Amygdala (tissue), 56 donors: Measurements from ENCODE around the gene PTTG1.

ENCODE experiments used
- DNase-seq, 56 donors: peaks; one replicate each; lab custom pipeline; 2025; lab: John Stamatoyannopoulos, UW

PTTG1 gene

DNA sequence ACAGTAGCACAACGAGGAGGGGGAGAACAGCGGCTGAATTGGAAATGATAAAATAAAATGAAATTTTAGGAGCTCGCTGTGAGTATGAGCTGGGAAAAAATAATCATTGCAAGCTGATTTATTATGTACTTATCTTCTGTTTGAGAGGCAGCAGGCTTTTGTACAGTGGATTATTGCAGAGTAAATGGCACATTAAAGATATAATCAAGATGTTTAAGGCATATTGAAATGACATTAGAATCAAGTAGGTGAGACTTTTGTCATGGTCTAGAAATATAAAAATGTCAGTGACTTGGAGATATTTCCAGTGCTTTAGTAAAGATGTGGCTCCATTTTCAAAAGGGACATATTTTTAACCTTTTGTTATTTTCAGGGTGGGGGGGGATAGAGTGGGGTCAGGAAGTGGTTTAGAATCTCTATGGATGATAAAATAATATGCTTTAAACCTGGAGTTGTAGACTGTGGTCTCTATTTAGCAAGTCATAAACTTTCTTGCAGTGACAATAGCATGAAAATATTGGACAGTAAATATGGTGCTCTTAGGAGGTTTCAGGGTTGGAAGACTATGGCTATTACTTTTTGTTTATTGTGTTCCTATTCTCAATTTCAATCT is 46.8 kb downstream of the PTTG1 start:
- DNase-seq, result no peak

DNA sequence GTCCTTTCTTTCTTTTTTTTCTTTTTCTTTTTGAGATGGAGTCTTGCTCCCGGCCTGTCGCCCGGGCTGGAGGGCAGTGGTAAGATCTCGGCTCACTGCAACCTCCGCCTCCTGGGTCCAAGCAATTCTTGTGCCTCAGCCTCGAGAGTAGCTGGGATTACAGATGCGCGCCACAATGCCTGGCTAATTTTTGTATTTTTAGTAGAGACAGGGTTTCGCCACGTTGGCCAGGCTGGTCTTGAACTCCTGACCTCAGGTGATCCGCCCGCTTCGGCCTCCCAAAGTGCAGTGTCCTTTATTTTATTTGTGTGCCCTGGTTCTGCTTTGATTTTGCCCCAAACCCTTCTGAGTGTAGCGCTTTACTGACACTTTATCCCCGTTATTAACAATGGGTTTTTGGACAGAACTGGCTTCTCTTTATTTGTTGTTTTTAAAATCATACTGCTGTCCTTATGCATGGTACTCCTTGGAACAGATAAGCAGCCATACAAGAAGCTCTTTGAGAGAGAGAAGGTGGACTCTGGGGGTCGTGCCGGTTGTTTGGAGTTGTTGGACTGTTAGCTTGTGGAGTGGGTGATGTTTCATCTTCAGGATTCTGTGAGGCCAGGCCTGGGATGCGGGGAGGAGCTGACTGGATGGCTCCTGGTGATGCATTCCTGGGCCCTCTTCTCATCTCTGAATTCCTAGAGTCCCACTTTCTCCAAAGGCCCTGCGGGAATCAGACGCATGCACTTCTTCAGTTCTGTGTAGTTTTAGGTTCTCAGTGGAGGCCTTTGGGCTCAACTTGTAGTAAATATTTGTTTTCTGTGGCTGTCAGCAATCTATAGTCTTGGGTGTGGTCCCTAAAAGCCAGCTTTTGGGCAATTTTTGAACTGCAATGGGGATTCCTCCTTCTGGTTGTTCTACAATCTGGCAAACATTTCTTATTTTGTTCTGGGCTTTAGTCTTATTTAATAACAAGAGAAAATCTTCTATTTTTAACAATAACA is 47.8 kb downstream of the PTTG1 start:
- DNase-seq, result no peak

DNA sequence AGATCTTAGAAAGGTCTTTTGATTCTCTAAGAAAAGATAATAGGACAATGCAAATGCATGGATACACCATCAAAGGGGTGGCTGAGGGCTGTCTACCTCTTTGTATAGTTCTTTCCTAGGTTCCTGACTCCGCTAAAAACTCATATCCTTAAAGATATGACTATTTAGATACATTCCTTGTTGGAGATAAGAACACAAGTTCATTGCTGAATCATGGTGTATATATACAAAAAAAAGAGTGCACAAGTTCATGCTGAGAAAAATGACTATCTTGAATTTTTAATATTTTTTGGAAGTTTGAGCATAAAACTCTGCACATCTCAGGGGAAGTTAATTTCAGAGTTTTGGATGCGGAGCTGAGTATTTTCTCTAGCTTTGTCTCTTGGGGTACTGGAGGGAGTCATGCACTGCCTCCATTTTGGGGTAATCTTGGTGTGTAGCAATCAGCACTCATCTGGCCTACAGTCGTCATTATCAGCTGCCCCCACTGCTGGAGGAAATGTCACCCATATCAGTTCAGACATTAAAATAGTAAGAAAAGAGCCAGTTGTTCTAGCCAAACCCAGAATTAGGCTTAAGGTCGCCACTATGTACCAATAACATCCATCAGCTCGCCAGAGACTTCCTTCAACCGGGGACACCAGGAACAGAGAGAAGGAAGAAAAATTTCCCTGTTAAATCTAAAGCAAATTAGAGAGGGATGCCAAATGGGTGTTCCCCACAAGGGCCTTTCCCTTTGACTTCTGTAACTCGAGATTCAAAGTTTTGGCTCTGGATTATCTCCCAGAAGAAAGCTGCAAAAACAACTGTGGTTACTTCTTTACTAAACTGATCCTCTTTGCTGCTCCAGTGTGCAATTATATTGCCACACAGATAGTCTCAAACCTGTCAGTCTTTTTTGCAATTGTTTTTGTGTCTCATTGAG is 49.0 kb downstream of the PTTG1 start:
- DNase-seq, result no peak

DNA sequence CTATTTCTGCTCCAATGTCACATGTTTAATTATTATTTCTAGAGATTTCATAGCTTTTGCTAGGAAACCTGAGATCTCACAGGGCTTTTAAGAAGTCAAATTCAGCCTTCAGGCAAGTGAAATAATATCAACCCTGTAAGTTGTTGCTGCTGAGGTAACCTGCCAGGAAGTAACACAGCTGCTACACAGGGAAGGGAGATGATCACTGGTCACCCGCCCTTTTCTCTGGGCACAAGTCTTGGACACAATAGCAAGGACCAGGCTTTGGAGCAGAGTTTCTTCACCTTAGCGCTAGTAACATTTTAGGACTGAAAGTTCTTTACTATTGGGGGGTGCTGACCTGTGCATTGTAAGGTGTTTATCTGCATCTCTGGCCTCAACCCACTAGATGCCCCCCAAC is 50.1 kb downstream of the PTTG1 start:
- no peak for DNase-seq

DNA sequence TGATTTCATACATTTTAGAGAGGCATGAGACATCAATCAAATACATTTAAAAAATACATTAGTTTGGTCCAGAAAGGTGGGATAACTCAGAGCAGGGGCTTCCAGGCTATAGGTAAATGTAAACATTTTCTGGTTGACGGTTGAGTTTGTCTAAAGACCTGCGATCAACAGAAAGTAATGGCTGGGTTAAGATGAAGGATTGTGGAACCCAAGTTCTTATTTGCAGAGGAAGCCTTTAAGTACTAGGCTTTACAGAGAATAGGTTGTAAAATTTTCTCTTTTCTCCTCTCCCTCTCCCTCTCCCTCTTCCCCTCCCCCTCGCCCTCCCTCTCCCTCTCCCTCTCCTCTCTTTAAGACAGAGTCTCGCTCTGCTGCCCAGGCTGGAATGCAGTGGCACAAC is 50.8 kb downstream of the PTTG1 start:
- no peak for DNase-seq

DNA sequence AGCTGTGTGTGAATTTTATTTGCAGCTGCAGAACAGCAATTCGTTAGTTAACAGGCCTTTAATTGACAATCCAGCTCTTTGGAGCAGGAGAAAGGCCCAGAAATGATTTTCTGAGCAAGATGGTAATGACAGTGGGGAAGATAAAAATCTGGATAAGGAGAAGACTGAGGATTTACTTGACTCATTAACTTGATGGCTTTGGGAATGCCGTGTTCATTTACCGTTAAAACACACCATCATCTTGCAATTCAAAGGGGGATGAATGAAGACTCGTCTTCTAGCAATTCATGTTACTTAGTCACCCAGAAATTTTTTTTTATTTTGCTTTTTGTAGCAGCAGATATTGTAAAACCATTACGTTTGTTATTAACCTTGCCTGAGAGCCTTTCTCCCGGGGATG is 52.0 kb downstream of the PTTG1 start:
- DNase-seq, result no peak

DNA sequence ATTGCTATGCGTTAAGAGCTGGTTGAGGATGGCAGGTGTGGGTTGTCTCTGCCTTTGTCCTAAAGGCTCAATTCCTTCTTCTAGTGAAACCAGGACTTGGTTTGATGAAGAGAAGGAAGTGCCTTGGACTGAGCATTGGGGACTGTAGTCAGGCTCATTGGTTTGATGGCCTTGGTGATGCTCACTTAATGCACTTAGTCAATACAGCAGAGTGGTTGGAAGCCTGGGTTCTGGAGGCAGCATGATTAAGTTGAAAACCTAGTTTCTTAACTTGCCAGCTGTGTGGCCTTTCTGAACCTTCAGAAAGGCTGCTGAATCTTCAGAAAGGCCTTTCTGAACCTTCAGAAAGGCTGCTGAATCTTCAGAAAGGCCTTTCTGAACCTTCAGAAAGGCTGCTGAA is 52.4 kb downstream of the PTTG1 start:
- DNase-seq, result no peak

DNA sequence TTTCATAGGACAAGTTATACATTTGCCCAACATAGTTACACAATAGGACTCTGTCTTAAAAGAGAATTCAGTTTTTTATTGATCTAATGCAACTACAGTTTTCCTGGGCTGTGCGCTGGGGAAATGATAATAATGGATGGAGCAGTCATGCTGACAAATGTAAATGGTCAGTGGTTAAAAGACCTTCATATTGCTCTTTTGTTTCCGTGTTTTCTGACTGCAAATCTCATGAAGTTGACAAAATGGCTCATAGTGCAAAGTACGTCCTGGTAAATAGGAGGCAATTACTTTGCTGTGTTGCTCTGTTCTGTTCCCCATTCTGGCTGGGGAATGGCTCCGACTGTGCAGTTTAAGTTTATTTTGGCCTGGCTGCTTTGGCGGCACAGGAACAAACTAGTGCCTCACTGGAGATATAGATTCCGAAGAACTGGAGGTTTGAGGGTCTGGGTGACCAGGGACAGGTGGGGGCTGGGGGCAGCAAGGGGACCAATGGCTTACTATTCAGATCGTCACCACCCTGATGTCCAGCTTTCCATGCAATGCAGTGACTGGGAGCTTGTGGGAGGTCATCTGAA is 54.3 kb downstream of the PTTG1 start:
- DNase-seq, result no peak

DNA sequence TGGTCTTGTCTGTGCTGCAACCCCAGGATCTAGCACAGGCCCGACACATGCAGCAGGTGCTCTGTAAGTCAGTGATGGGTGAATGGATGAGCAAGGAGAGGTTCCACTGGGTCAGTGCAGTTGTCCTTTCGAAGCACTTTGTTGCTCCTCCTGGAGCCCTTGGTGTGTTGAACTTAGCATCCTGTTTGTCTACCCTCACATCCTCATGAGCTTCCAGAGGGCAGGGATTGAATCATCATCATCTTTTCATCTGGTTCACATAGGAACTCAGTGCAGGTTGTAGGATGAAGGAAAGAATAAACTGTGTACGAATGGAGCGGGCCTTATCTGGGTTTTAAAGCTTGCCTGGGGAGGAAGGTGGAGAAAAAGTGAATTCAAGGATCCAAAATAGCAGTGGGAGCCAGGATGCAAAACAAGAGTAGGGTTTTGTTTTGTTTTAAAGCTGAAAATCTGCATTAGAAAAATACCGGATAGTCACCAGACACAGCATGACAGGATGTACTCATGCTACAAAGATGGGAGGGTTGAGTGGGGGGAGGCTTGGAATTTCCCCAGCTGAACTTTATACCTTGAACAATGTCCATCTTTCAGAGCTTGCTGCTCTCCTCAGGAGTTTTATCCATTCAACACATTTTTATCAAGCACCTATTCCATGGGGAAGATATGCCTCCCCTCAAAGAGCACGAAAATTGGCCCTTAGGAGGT is 55.8 kb downstream of the PTTG1 start:
- DNase-seq, result no peak

DNA sequence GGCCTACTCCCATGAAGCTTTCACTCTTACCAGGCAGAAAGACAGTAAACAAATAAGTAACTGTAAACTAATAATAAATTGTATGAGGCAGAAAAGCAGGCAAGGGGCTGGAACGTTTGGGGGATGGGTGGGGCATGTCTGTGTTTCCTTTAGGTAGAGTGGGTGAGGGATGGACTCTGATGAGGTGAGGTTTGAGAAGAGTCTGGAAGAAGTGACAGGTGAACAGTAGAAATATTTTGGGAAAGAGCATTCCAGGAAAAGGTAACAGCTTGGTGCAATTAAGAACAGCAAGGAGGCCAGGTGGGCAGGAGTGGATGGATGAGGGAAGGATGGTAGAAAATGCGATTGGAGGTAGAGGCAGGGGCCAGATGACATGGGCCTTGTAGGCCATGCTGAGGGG is 56.5 kb downstream of the PTTG1 start:
- DNase-seq, result no peak
